ENCODE data around the gene IL37. TPM values are rescaled to one million over a fixed set of nuclear protein-coding genes. Genes with fewer than 3 reads are reported as not detected.

The IL37 gene
- total and polyA plus RNA-seq, 4 donors: 1.4 TPM; not detected in 3

DNA sequence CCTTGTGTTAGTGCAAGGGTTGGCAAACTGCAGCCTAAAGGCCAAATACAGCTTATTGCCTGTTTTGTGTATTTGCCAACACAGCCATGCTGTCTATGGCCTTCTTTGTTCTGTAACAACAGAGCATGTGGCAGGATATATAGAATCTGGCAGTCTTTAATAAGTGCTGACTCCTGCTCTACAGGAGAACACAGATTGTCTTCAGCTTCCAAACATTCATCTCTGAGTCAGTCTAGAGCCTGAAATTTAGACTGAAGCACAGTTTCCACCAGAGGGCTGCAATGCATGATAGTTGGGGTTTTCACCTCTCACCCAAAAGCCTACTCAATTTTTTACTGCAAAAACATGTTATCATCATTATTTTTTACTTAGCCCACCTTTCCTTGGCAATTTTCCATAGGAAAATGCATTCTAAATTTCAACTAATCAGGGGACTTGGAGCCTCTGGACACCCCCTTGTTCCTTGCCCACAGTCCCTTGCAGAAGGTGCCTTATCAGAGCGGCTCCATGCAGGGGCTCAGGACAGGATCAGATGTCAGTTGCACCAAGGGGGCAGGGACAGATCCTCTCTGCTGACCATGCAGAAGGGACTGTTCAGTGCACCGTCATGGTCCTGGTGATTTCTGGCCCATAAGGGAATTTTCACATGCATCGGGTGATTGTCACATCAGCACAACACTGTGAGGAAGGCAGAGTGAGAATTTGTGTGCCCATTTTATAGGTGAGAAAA lies 12.4 kb downstream of the IL37 start:
- 84 to 87% methylated on average over 3 of the region's 3 CpGs for WGBS, 2 donors
- Histone ChIP-seq H3K4me1 (ENCODE audit: control insufficient read depth in 5 of 5, insufficient read depth in 5 of 5, low read length in 5 of 5) (peaks cover 0 to 5% (median 0%) of the 10 kb centered on the region in 5 donors), H3K27ac (ENCODE audit: low read depth in 1 of 2, low read length in 1 of 2) (no peak overlapping the region), H3K9me3 (ENCODE audit: control insufficient read depth in 4 of 4, insufficient read depth in 3 of 4, low read length in 3 of 4) (peaks cover 0 to 3% (median 0%) of the 10 kb centered on the region in 4 donors), H3K4me3 (no peak overlapping the region), H3K27me3 (ENCODE audit: control insufficient read depth in 3 of 3, insufficient read depth in 3 of 3, low read length in 2 of 3) (no peaks in the 10 kb centered on the region), H3K9ac (ENCODE audit: insufficient read depth in 1 of 2, low read length in 2 of 2) (no peak overlapping the region), H3K36me3 (ENCODE audit: control insufficient read depth in 4 of 4, insufficient read depth in 4 of 4, low read length in 4 of 4) (no peaks in the 10 kb centered on the region)
- no peak for TF ChIP-seq CTCF (IDR thresholded peaks at IDR 0.05; ENCODE audit: control extremely low read depth, extremely low read depth)
- DNase-seq (no peak), ATAC-seq (ENCODE audit: insufficient read depth, low FRiP score) (no peak)

- no peaks in the 10 kb centered on the region for H3K27me3 ChIP-seq (ENCODE audit: control insufficient read depth in 3 of 3, insufficient read depth in 3 of 3, low read length in 2 of 3)
- H3K9me3 ChIP-seq (ENCODE audit: control insufficient read depth in 4 of 4, insufficient read depth in 3 of 4, low read length in 3 of 4): peaks cover 0 to 3% (median 0%) of the 10 kb centered on the region in 4 donors
- no peak overlapping the region for H3K9ac ChIP-seq (ENCODE audit: insufficient read depth in 1 of 2, low read length in 2 of 2)
- 85 to 91% methylated on average over 5 of the region's 5 CpGs for WGBS, 2 donors
- DNase-seq (no peak), ATAC-seq (ENCODE audit: insufficient read depth, low FRiP score) (no peak)
- no peak overlapping the region for H3K4me3 ChIP-seq
- no peaks in the 10 kb centered on the region for H3K36me3 ChIP-seq (ENCODE audit: control insufficient read depth in 4 of 4, insufficient read depth in 4 of 4, low read length in 4 of 4)
- no peak for TF ChIP-seq CTCF (IDR thresholded peaks at IDR 0.05; ENCODE audit: control extremely low read depth, extremely low read depth)
- no peak overlapping the region for H3K27ac ChIP-seq (ENCODE audit: low read depth in 1 of 2, low read length in 1 of 2)
- H3K4me1 ChIP-seq (ENCODE audit: control insufficient read depth in 5 of 5, insufficient read depth in 5 of 5, low read length in 5 of 5): peaks cover 0 to 5% (median 0%) of the 10 kb centered on the region in 5 donors
Measured at GRCh38 chr2:112923967-112924338, 13.0 kb downstream of the IL37 start.

DNA sequence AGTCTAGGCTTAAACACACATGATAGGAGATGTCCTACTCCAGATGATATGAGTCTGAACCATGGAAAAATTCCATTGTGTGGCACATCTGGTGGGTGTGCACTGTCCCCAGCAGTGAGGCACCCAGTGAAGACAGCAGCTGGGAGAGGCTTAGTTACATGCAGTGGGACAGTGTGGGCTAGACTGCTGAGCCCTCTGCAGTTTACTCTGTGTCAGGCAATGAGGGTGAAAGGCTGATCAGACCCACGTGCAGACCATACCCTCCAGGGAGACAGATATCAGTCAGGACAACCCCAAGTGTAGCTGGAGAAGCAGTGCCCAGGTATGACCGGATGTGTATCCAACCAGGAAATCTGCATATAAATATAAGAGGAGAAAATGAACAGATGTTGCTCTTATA lies 13.4 kb downstream of the IL37 start:
- Histone ChIP-seq H3K27me3 (ENCODE audit: control insufficient read depth in 3 of 3, insufficient read depth in 3 of 3, low read length in 2 of 3) (no peaks in the 10 kb centered on the region), H3K36me3 (ENCODE audit: control insufficient read depth in 4 of 4, insufficient read depth in 4 of 4, low read length in 4 of 4) (no peaks in the 10 kb centered on the region), H3K4me1 (ENCODE audit: control insufficient read depth in 5 of 5, insufficient read depth in 5 of 5, low read length in 5 of 5) (peaks cover 0 to 5% (median 0%) of the 10 kb centered on the region in 5 donors), H3K4me3 (no peak overlapping the region), H3K9me3 (ENCODE audit: control insufficient read depth in 4 of 4, insufficient read depth in 3 of 4, low read length in 3 of 4) (peaks cover 0 to 3% (median 0%) of the 10 kb centered on the region in 4 donors), H3K9ac (ENCODE audit: insufficient read depth in 1 of 2, low read length in 2 of 2) (no peak overlapping the region), H3K27ac (ENCODE audit: low read depth in 1 of 2, low read length in 1 of 2) (peak overlapping the region in 1 of 2 donors; percentile 5)
- ATAC-seq (ENCODE audit: insufficient read depth, low FRiP score) (no peak), DNase-seq (no peak)
- WGBS, 2 donors: 29 to 38% methylated on average over 2 of the region's 2 CpGs
- no peak for TF ChIP-seq CTCF (IDR thresholded peaks at IDR 0.05; ENCODE audit: control extremely low read depth, extremely low read depth)
